Neural cell (in vitro differentiated cells): ENCODE measurements around the gene PARVB. TPM values are rescaled to one million over a fixed set of nuclear protein-coding genes. Genes with fewer than 3 reads are reported as not detected.

Source experiments
- H2AFZ ChIP-seq: fragments of 200-600, 300-800 bp; sonication (generic), shearing (Covaris generic); 2 replicates; pipeline ENCODE4 v1.6.0; 2014; ENCODE audit warnings: low read depth, mild to moderate bottlenecking, antibody characterized with exemption, low read length, moderate library complexity
- H3F3A ChIP-seq: fragments of 200-600 bp; shearing (Covaris generic); 2 replicates; pipeline ENCODE4 v1.6.1; 2016; ENCODE audit warnings: mild to moderate bottlenecking, moderate library complexity, mixed read lengths, antibody characterized with exemption, low read length; ENCODE audit not compliant: insufficient read depth, poor library complexity, severe bottlenecking
- H3K27ac ChIP-seq: fragments of 200-600, 300-800 bp; sonication (generic), shearing (Covaris generic); 2 replicates; pipeline ENCODE4 v1.5.1; 2014; ENCODE audit warnings: mild to moderate bottlenecking, low read length, moderate library complexity
- H3K27me3 ChIP-seq: fragments of 300-800, 200-600 bp; sonication (generic), shearing (Covaris generic); 2 replicates; pipeline ENCODE4 v1.6.0; 2014; ENCODE audit warnings: mild to moderate bottlenecking, low read depth, low read length, moderate library complexity; ENCODE audit not compliant: insufficient read depth
- H3K36me3 ChIP-seq: fragments of 300-800, 200-600 bp; sonication (generic), shearing (Covaris generic); 2 replicates; pipeline ENCODE4 v1.5.1; 2014; ENCODE audit warnings: mild to moderate bottlenecking, antibody characterized with exemption, low read length, moderate library complexity; ENCODE audit not compliant: insufficient read depth
- H3K4me2 ChIP-seq: fragments of 300-800, 200-600 bp; sonication (generic), shearing (Covaris generic); 2 replicates; pipeline ENCODE4 v1.6.0; 2014; ENCODE audit warnings: mild to moderate bottlenecking, low read length
- H3K4me3 ChIP-seq: fragments of 300-800, 200-600 bp; sonication (generic), shearing (Covaris generic); 2 replicates; pipeline ENCODE4 v1.5.1; 2014; ENCODE audit warnings: mild to moderate bottlenecking, low read length, moderate library complexity
- H3K79me2 ChIP-seq: fragments of 200-600 bp; shearing (Covaris generic); replicated peaks from 2 replicates; pipeline ENCODE4 v1.6.0; 2014; ENCODE audit warnings: mild to moderate bottlenecking, low read length, moderate library complexity; ENCODE audit not compliant: insufficient read depth
- H3K9ac ChIP-seq: fragments of 300-800, 200-600 bp; sonication (generic), shearing (Covaris generic); 2 replicates; pipeline ENCODE4 v1.6.1; 2016; ENCODE audit warnings: mild to moderate bottlenecking, low read length, mixed read lengths
- H3K9me2 ChIP-seq: fragments of 200-600 bp; shearing (Covaris generic); 2 replicates; pipeline ENCODE4 v1.6.1; 2016; ENCODE audit warnings: mild to moderate bottlenecking, low read length, mixed read lengths; ENCODE audit not compliant: insufficient read depth
- H3K9me3 ChIP-seq: fragments of 200-600, 300-800 bp; sonication (generic), shearing (Covaris generic); 2 replicates; pipeline ENCODE4 v1.6.1; 2016; ENCODE audit warnings: mild to moderate bottlenecking, mixed run types, low read length, moderate library complexity, mixed read lengths
- H4K20me1 ChIP-seq: fragments of 200-600 bp; shearing (Covaris generic); 2 replicates; pipeline ENCODE4 v1.6.1; 2016; ENCODE audit warnings: mild to moderate bottlenecking, mixed run types; ENCODE audit not compliant: insufficient read depth
- EP300 ChIP-seq: fragments of 450-650 bp; conservative IDR thresholded peaks from 2 replicates; pipeline ENCODE4 v1.6.1; 2014; ENCODE audit warnings: antibody characterized with exemption, mild to moderate bottlenecking, moderate library complexity; ENCODE audit not compliant: poor library complexity, severe bottlenecking
- EZH2 ChIP-seq: fragments of 200-600, 300-800 bp; shearing (Covaris generic), sonication (generic); IDR thresholded peaks from 2 replicates; pipeline ENCODE4 v1.6.1; 2014; ENCODE audit warnings: antibody characterized with exemption, low read length, borderline replicate concordance, mild to moderate bottlenecking; ENCODE audit not compliant: insufficient read depth, poor library complexity, severe bottlenecking
- MXI1 ChIP-seq: fragments of 450-650 bp; conservative IDR thresholded peaks from 2 replicates; pipeline ENCODE4 v1.6.1; 2014; ENCODE audit warnings: antibody characterized with exemption, mild to moderate bottlenecking; ENCODE audit not compliant: poor library complexity, severe bottlenecking
- POLR2AphosphoS5 ChIP-seq: IDR thresholded peaks from 2 replicates; pipeline ENCODE4 v1.6.1; 2012
- RAD21 ChIP-seq: fragments of 450-650 bp; conservative IDR thresholded peaks from 2 replicates; pipeline ENCODE4 v1.6.1; 2014; ENCODE audit warnings: antibody characterized with exemption, mild to moderate bottlenecking, moderate library complexity
- REST ChIP-seq: IDR thresholded peaks from 2 replicates; pipeline ENCODE4 v1.6.1; 2012; ENCODE audit warnings: borderline replicate concordance
- SMC3 ChIP-seq: fragments of 450-650 bp; conservative IDR thresholded peaks from 2 replicates; pipeline ENCODE4 v1.6.1; 2014; ENCODE audit warnings: antibody characterized with exemption, mild to moderate bottlenecking, moderate library complexity; ENCODE audit not compliant: poor library complexity
- TAF1 ChIP-seq: IDR thresholded peaks from 2 replicates; pipeline ENCODE4 v1.6.1; 2012; ENCODE audit warnings: low read depth
- polyA plus RNA-seq: library from polyadenylated mRNA; depleted of rRNA; stranded (reverse); fragments of >200 nt; gene quantifications from 2 replicates; pipeline ENCODE4 v1.2.3, GENCODE V29; 2014
- TF ChIP-seq, protein P1 (sequence below): fragments of 450-650 bp; IDR thresholded peaks from 2 replicates; pipeline ENCODE4 v1.5.1; 2014; ENCODE audit warnings: antibody characterized with exemption, mild to moderate bottlenecking, moderate library complexity; ENCODE audit not compliant: poor library complexity, severe bottlenecking

The PARVB gene
- polyA plus RNA-seq, 1 donor from 2014 or later, result 1.2 TPM

- H3K27ac ChIP-seq, result peak overlapping the region; percentile 80
- no peaks in the 10 kb centered on the region for H3K27me3 ChIP-seq
- no peaks in the 10 kb centered on the region for H3K9me3 ChIP-seq
- H3K36me3 ChIP-seq, result no peaks in the 10 kb centered on the region
- TF ChIP-seq, protein P1, sequence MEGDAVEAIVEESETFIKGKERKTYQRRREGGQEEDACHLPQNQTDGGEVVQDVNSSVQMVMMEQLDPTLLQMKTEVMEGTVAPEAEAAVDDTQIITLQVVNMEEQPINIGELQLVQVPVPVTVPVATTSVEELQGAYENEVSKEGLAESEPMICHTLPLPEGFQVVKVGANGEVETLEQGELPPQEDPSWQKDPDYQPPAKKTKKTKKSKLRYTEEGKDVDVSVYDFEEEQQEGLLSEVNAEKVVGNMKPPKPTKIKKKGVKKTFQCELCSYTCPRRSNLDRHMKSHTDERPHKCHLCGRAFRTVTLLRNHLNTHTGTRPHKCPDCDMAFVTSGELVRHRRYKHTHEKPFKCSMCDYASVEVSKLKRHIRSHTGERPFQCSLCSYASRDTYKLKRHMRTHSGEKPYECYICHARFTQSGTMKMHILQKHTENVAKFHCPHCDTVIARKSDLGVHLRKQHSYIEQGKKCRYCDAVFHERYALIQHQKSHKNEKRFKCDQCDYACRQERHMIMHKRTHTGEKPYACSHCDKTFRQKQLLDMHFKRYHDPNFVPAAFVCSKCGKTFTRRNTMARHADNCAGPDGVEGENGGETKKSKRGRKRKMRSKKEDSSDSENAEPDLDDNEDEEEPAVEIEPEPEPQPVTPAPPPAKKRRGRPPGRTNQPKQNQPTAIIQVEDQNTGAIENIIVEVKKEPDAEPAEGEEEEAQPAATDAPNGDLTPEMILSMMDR, result no peak
- no peak for TF ChIP-seq MXI1
- TF ChIP-seq EZH2, result no peak
- TF ChIP-seq TAF1, result no peak
- TF ChIP-seq RAD21, result no peak
- peak; percentile 90 for TF ChIP-seq EP300
- TF ChIP-seq POLR2AphosphoS5, result peak; percentile 85
- no peak for TF ChIP-seq SMC3
- peak; percentile 23 for TF ChIP-seq REST
- no peaks in the 10 kb centered on the region for H3K9me2 ChIP-seq
- peak overlapping the region; percentile 70 for H2AFZ ChIP-seq
- H3K9ac ChIP-seq, result peak overlapping the region; percentile 60
- peak overlapping the region; percentile 31 for H3K4me2 ChIP-seq
- H3K4me3 ChIP-seq, result peak overlapping the region; percentile 7
- no peaks in the 10 kb centered on the region for H4K20me1 ChIP-seq
- no peaks in the 10 kb centered on the region for H3K79me2 ChIP-seq
- H3F3A ChIP-seq, result no peaks in the 10 kb centered on the region
Measured at GRCh38 chr22:44130076-44130711, 106.1 kb downstream of the PARVB start.

DNA sequence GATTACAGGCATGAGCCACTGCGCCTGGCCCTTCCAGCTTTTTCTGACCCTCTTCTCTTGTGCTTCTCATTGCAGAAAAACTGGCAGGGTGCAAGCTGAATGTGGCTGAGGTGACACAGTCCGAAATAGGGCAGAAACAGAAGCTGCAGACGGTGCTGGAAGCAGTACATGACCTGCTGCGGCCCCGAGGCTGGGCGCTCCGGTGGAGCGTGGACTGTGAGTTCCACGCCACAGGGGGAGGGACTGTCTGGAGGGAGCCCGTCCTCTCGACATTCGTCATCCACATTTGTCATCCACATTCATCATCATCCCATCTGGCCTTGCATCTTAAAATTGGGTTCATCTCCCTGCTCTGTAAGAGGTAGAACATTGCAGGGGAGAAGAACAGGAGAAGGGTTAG is 107.3 kb downstream of the PARVB start:
- H4K20me1 ChIP-seq, result no peaks in the 10 kb centered on the region
- H3F3A ChIP-seq, result no peaks in the 10 kb centered on the region
- H3K27me3 ChIP-seq, result no peaks in the 10 kb centered on the region
- H3K9me2 ChIP-seq, result no peaks in the 10 kb centered on the region
- H3K4me2 ChIP-seq, result no peak overlapping the region
- TF ChIP-seq RAD21, result no peak
- TF ChIP-seq TAF1, result no peak
- no peak for TF ChIP-seq MXI1
- TF ChIP-seq SMC3, result no peak
- TF ChIP-seq, protein P1, result no peak
- TF ChIP-seq EP300, result no peak
- TF ChIP-seq POLR2AphosphoS5, result no peak
- H3K79me2 ChIP-seq, result no peaks in the 10 kb centered on the region
- no peaks in the 10 kb centered on the region for H3K36me3 ChIP-seq
- no peak overlapping the region for H3K4me3 ChIP-seq
- no peaks in the 10 kb centered on the region for H3K9me3 ChIP-seq
- no peak overlapping the region for H3K9ac ChIP-seq
- H2AFZ ChIP-seq, result no peak overlapping the region
- H3K27ac ChIP-seq, result no peak overlapping the region
